ENCODE data around the gene CDKL2.
"Not testable (repeated sequence)": the region's sequence is repeated elsewhere in the genome, so short reads cannot be mapped to it uniquely, and the experiment has no call there.

Gene CDKL2

DNA sequence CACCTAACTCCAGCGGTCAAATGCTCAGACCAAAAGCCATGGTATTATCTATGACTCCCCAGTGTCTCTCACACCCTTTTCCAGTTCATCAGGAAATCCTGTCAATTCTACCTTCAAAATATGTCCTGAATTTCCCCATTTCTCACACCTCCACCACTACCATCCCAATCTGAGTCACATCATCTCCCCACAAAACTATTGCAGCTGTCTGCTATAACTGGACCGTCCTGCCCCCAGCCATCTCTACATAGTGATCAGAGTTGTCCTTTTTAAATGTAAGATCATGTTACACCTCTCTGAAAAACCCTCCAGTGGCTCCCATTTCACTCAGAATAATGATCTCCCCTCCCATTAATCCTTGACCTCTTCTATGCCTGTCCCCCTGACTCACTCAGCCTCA is 81.3 kb downstream of the CDKL2 start:
- DNase-seq, result no peak

DNA sequence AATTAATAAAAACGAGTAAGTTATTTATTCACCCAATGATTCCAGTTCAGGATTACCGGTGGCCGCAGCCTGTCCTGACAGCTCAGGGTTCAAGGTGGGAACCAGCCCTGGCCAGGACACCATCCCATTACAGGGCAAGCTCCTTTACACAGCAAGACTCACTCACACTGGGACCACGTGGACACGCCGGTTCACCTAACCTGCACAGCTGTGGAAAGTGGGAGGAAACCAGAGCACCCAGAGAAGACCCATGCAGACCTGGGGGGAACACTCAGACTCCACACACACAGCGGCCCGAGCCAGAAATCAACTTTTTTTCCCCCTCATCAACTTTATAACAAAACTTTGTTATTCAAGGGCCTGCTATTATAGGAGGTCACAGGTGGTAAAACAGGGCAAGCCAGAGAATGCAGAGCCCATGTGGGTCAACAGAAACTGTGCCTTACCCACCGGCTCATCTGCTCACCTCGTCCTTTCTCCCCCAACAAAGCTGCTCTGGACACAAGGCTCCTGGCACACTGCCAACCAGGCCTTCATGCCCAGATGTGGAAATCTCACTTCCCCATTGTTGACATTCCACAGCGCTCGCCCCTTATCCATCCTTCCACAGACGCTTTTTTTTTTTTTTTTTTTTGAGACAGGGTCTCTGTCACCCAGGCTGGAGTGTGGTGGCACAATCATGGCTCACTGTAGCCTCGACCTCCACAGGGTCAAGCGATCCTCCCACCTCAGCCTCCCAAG is 82.5 kb downstream of the CDKL2 start:
- DNase-seq, result no peak

DNA sequence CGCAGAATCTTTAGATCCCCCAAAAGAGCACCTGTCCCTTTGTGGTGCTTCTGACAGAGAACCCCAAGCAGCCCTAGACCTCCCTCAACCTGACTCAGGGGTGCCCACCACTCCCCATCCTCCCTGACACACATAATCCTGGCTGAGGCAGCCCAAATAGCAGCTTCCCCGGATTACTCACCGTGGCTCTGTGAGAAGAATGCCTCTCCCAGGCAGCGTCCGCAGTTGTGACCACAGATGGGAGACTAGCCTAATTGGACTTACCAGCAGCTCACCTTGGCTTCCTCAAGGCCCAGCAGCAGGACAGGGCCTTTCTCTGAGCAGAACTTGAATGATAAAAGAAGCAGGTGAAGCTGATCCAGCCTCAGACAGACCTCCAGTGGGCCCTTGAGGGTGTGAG is 84.8 kb downstream of the CDKL2 start:
- DNase-seq, result no peak

DNA sequence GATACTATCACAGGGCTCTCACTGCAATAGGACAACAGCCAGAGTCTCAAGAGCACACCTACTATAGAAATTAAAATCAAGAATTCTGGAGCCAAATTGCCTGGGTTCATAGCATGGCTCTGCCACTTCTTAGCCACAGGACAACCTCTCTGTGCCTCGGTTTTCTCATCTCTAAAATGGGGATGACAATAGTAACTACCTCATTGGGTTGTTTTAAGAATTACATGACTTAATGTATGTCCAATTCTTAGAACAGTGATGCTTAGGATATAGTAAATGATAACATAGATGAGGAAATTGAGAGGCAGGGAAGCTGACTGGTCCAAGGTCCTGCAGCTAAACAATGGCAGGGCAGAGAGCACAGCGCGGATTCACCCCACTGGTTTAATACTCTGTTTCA is 85.5 kb downstream of the CDKL2 start:
- DNase-seq, result no peak

DNA sequence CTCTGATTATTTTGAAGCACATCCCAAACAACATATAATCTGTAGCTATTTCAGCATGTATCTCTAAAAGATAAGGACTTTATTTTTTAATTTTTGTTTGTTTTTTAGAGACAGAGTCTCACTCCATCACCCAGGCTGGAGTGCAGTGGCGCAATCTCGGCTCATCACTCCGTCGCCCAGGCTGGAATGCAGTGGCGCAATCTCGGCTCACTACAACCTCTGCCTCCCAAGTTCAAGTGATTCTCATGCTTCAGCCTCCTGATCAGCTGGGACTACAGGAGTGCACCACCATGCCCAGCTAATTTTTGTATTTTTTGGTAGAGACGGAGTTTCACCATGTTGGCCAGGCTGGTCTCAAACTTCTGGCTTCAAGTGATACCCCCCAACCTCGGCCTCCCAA is 86.1 kb downstream of the CDKL2 start:
- DNase-seq, result not testable (repeated sequence)

DNA sequence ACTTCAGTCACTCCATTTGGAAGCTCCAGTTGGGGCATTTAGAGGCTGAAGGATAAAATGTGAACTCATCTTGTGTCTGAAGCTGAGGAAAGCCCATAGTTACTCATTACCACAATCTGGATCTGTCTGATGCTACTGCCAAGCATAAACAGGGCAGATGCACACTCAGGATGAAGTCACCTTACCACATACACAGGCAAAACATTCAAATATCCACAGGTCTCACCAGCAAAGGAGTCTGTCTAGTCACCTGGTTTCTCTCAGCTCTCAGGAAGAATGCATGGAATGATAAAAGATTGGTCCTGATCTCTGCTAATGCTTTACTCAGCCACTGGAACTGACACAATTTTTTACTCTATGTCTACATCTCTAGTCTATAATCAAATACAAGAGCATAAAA is 87.5 kb downstream of the CDKL2 start:
- DNase-seq, result no peak

DNA sequence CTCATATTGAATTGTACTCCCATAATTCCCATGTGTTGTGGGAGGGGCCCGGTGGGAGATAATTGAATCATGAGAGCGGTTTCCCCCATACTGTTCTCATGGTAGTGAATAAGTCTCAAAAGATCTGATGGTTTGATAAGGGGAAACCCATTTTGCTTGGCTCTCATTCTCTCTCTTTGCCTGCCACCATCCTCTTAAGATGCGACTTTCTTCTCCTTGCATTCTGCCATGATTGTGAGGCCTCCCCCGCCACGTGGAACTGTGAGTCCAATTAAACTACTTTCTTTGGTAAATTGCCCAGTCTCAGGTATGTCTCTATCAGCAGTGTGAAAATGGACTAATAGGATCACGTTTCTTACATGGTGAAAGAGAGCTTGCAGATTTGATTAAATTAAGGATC is 93.0 kb downstream of the CDKL2 start:
- not testable (repeated sequence) for DNase-seq

DNA sequence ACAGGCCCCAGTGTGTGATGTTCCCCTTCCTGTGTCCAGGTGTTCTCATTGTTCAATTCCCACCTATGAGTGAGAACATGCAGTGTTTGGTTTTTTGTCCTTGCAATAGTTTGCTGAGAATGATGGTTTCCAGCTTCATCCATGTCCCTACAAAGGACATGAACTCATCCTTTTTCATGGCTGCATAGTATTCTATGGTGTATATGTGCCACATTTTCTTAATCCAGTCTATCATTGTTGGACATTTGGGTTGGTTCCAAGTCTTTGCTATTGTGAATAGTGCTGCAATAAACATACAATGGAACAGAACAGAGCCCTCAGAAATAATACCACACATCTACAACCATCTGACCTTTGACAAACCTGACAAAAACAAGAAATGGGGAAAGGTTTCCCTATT is 96.4 kb downstream of the CDKL2 start:
- DNase-seq, result not testable (repeated sequence)

DNA sequence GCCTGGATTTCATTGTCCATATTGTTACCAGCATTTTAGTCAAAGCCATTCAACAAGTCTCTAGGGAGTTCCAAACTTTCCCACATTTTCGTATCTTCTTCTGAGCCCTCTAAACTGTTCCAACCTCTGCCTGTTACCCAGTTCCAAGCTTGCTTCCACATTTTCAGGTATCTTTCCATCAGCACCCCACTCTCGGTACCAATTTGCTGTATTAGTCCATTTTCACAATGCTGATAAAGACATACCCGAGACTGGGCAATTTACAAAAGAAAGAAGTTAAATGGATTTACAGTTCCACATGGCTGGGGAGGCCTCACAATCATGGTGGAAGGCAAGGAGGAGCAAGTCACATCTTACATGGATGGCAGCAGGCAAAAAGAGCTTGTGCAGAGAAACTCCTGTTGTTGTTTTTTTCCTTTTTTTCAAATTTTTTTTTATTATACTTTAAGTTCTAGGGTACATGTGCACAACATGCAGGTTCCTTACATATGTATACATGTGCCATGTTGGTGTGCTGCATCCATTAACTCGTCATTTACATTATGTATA is 96.9 kb downstream of the CDKL2 start:
- DNase-seq, result not testable (repeated sequence)

DNA sequence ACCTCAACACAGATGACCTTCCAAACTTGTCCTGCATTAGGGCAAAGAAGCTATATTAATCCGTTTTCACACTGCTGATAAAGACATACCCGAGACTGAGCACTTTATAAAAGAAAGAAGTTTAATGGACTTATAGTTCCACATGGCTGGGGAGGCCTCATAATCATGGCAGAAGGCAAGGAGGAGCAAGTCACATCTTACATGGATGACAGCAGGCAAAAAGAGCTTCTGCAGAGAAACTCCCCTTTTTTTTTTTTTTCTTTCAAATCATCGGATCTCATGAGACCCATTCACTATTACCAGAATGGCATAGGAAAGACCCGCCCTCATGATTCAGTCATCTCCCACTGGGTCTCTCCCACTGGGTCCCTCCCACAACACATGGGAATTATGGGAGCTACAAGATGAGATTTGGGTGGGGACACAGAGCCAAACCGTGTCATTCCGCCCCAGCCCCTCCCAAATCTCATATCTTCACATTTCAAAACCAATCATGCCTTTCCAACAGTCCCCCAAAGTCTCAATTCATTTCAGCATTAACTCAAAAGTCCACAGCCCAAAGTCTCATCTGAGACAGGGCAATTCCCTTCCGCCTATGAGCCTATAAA is 98.7 kb downstream of the CDKL2 start:
- DNase-seq, result not testable (repeated sequence)

DNA sequence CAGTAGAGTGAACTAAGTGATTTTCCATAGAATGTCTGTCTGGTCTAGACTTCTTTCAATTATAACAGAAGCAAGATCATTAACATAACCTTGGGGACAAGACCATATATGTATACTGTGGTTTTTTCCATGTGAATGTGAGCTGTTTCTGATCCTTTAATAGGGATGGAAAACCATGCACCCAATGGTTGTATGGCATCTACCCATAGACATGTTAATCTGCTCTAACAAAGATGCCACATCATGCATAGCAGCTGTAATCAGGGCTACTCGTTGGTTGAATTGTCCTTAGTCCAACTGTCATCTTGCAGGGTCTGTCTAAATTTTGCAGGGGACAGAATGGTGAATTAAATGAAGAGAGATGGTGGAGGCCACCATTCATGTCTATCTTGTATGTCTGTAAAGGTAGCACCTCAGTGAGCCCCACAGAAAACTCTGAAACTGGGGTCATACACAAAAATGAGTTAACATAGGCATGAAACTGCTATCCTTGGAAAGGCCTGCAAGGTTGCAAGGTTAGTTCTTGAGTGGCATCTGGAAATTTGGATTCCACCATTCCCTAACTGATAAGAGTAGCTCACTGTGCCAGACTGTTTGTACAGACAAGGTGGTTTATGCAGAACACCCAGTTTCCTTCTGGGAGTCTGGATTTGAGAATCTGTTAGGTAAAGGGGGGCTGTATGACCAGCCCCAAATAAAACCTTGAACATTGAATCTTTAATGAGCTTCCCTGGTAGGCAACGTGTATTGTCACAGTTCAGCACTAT is 99.6 kb downstream of the CDKL2 start:
- no peak for DNase-seq

Data from GOT3 (cell line).